ENCODE data around the gene PI4KA.

DNA sequence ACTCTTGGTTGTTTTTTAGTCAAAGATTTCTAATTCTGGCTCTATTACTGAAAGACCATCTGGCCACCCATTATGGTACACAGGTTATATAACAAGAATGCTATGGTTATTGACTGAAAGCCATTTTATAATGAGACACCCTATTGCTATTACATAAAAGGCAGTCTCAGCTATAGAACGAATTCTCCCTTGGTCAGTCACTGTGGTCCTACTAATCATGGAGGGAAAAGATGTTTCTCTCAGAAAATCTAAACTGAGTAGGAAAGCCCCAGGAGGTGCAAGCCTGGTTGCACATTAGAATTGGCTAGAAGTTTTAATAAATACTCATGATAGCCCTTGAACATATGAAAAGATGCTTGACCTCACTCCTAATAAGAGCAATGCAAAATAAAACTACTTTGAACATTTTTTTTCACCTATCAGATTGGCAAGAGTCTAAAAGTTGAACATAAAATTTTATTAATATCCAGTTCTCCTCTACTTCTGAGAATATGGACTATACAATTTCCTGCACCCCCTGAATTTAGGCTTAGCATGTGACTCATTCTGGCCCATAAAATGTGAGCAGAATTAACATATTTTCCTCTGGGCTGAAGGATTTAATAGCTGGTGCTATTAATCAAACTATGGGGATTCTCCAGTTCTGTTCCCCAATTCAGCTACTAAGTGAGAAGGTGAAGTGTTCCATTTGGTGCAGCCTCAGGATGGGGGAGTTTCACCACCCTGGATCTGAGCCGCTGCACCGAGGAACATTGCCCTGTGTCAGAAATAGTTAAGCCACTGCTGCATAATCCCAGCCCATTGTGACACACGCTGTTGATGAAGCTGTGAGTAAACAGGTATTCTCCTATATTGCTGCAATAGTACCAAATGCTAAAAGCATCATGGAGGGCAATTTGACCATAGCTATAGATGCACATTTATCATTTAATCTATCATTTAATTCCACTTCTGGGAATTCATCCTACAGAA is 47.1 kb upstream of the PI4KA start:
- TF ChIP-seq BACH2 (CRISPR knock-in tag; IDR thresholded peaks at IDR 0.05; ENCODE audit: borderline replicate concordance) (no peak), ARNTL (CRISPR knock-in tag; IDR thresholded peaks at IDR 0.05; ENCODE audit: borderline replicate concordance, low read depth) (no peak), OSR1 (CRISPR knock-in tag; IDR thresholded peaks at IDR 0.05) (no peak), PATZ1 (CRISPR knock-in tag; IDR thresholded peaks at IDR 0.05; ENCODE audit: borderline replicate concordance) (no peak), ZNF565 (CRISPR knock-in tag; conservative IDR thresholded peaks at IDR 0.05; ENCODE audit: low read depth) (no peak), ESRRG (CRISPR knock-in tag; IDR thresholded peaks at IDR 0.05) (no peak)
- TF ChIP-seq, protein P1, sequence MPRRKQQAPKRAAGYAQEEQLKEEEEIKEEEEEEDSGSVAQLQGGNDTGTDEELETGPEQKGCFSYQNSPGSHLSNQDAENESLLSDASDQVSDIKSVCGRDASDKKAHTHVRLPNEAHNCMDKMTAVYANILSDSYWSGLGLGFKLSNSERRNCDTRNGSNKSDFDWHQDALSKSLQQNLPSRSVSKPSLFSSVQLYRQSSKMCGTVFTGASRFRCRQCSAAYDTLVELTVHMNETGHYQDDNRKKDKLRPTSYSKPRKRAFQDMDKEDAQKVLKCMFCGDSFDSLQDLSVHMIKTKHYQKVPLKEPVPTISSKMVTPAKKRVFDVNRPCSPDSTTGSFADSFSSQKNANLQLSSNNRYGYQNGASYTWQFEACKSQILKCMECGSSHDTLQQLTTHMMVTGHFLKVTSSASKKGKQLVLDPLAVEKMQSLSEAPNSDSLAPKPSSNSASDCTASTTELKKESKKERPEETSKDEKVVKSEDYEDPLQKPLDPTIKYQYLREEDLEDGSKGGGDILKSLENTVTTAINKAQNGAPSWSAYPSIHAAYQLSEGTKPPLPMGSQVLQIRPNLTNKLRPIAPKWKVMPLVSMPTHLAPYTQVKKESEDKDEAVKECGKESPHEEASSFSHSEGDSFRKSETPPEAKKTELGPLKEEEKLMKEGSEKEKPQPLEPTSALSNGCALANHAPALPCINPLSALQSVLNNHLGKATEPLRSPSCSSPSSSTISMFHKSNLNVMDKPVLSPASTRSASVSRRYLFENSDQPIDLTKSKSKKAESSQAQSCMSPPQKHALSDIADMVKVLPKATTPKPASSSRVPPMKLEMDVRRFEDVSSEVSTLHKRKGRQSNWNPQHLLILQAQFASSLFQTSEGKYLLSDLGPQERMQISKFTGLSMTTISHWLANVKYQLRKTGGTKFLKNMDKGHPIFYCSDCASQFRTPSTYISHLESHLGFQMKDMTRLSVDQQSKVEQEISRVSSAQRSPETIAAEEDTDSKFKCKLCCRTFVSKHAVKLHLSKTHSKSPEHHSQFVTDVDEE (CRISPR knock-in tag; IDR thresholded peaks at IDR 0.05): no peak

Data from SK-N-SH treated with all-trans-retinoic acid at 6 μM for 48 hours (cell line).